ENCODE results near the gene GNAT2.

GRCh38 chr1:109620401-109620791 lies 980 bp upstream of the GNAT2 start:
- TF ChIP-seq ZNF274 (IDR thresholded peaks at IDR 0.05; ENCODE audit: low read length): no peak
- no peak for TF ChIP-seq ZNF274 (tag by site-specific recombination; IDR thresholded peaks at IDR 0.05; ENCODE audit: borderline replicate concordance)
- no peak for TF ChIP-seq ZNF777 (tag by site-specific recombination; IDR thresholded peaks at IDR 0.05; ENCODE audit: borderline replicate concordance)
- TF ChIP-seq ZNF791 (tag by site-specific recombination; IDR thresholded peaks at IDR 0.05): no peak
- TF ChIP-seq ZFP69B (tag by site-specific recombination; IDR thresholded peaks at IDR 0.05): no peak
- no peak for TF ChIP-seq RBAK (tag by site-specific recombination; IDR thresholded peaks at IDR 0.05)
- TF ChIP-seq PRDM2 (tag by site-specific recombination; IDR thresholded peaks at IDR 0.05; ENCODE audit: borderline replicate concordance): no peak
- TF ChIP-seq ZNF184 (tag by site-specific recombination; IDR thresholded peaks at IDR 0.05): no peak
- no peak for TF ChIP-seq GLI4 (tag by site-specific recombination; IDR thresholded peaks at IDR 0.05)
- TF ChIP-seq CTCF (tag by site-specific recombination; IDR thresholded peaks at IDR 0.05): no peak
- TF ChIP-seq SALL2 (tag by site-specific recombination; IDR thresholded peaks at IDR 0.05; ENCODE audit: borderline replicate concordance): no peak
- no peak for TF ChIP-seq ZNF16 (tag by site-specific recombination; IDR thresholded peaks at IDR 0.05; ENCODE audit: low read depth)
- no peak for TF ChIP-seq ZNF560 (tag by site-specific recombination; IDR thresholded peaks at IDR 0.05; ENCODE audit: borderline replicate concordance)
